Left lung (tissue), 10 donors: ENCODE measurements around the gene ADGRB3. TPM values are rescaled to one million over a fixed set of nuclear protein-coding genes. Genes with fewer than 3 reads are reported as not detected.

Experiments used
- ATAC-seq: fragments of 200-7000 bp; cut with Tn5 transposase; one replicate; pipeline ENCODE4 v1.9.1; 2020; ENCODE audit warnings: moderate library complexity
- DNase-seq, 4 donors: peaks; one replicate each; pipeline ENCODE4 v3.0.0-alpha.2; 2013 to 2020
- H3K27ac ChIP-seq, 2 donors: fragments of 200-600 bp; sonication (generic) in 1 of 2; one replicate each; pipeline versions ENCODE4 v1.5.0 to v1.8.0; 2020 to 2021
- H3K27me3 ChIP-seq, 2 donors: fragments of 200-600 bp; sonication (generic) in 1 of 2; one replicate each; pipeline versions ENCODE4 v1.5.0 to v1.8.0; 2020 to 2021
- H3K36me3 ChIP-seq, 2 donors: fragments of 200-600 bp; sonication (generic) in 1 of 2; one replicate each; pipeline versions ENCODE4 v1.5.0 to v1.8.0; 2020 to 2021
- H3K4me1 ChIP-seq, 2 donors: fragments of 200-600 bp; one replicate each; pipeline ENCODE4 v1.8.0; 2021
- H3K4me3 ChIP-seq, 2 donors: fragments of 200-600 bp; sonication (generic) in 1 of 2; one replicate each; pipeline versions ENCODE4 v1.5.0 to v1.8.0; 2020 to 2021; ENCODE audit warnings: mild to moderate bottlenecking in 1 of 2
- H3K9me3 ChIP-seq, 2 donors: fragments of 200-600 bp; sonication (generic) in 1 of 2; one replicate each; pipeline versions ENCODE4 v1.5.0 to v1.8.0; 2020 to 2021
- intact Hi-C, 2 donors: fragments of 100-400 bp; cut with DNase I; formaldehyde crosslinking; loops; one replicate each; pipeline versions ENCODE4 v1.11.2 to v1.14.2; 2022
- polyA plus RNA-seq, 6 donors: library from polyadenylated mRNA; unstranded; fragments of 120-200 nt; gene quantifications; one replicate each; pipeline ENCODE4 v1.2.1, GENCODE V29; 2013; ENCODE audit not compliant: insufficient read length in 6 of 6
- total RNA-seq, 2 donors: library from RNA; stranded (reverse); fragmentation: NEBNext Ultra II Directional; extraction: Animal tissue kit (Norgen Biotek cat#: 25700); gene quantifications; one replicate each; pipeline ENCODE4 v1.2.1, GENCODE V29; 2021
- TF ChIP-seq, protein P1 (sequence below), 2 donors: fragments of 200-600 bp; sonication (generic) in 1 of 2; IDR thresholded peaks; one replicate each; pipeline versions ENCODE4 v1.5.0 to v1.8.0; 2021; ENCODE audit warnings: antibody characterized with exemption in 2 of 2
- donor health status: DM: no; HTN: yes; CAD: no.
- donor health status: DM: no; HTN: no; CAD: no.

Gene ADGRB3
- total and polyA plus RNA-seq, 8 donors = 2.0 to 22.4 (median 13.7) TPM

- DNase-seq (peak in 1 of 4 donors; percentile 44), ATAC-seq (no peak)
- no peaks in the 10 kb centered on the region for H3K27me3 ChIP-seq
- intact Hi-C loops = no loop called here
- H3K4me1 ChIP-seq = no peaks in the 10 kb centered on the region
- H3K9me3 ChIP-seq = peaks cover 0 to 17% of the 10 kb centered on the region in 2 donors
- H3K4me3 ChIP-seq = no peak overlapping the region
- TF ChIP-seq, protein P1, sequence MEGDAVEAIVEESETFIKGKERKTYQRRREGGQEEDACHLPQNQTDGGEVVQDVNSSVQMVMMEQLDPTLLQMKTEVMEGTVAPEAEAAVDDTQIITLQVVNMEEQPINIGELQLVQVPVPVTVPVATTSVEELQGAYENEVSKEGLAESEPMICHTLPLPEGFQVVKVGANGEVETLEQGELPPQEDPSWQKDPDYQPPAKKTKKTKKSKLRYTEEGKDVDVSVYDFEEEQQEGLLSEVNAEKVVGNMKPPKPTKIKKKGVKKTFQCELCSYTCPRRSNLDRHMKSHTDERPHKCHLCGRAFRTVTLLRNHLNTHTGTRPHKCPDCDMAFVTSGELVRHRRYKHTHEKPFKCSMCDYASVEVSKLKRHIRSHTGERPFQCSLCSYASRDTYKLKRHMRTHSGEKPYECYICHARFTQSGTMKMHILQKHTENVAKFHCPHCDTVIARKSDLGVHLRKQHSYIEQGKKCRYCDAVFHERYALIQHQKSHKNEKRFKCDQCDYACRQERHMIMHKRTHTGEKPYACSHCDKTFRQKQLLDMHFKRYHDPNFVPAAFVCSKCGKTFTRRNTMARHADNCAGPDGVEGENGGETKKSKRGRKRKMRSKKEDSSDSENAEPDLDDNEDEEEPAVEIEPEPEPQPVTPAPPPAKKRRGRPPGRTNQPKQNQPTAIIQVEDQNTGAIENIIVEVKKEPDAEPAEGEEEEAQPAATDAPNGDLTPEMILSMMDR (IDR thresholded peaks at IDR 0.05) = no peak
- H3K36me3 ChIP-seq = no peaks in the 10 kb centered on the region
- H3K27ac ChIP-seq = no peak overlapping the region
Observed at GRCh38 chr6:68868646-68869045, 233.6 kb downstream of the ADGRB3 start.

DNA sequence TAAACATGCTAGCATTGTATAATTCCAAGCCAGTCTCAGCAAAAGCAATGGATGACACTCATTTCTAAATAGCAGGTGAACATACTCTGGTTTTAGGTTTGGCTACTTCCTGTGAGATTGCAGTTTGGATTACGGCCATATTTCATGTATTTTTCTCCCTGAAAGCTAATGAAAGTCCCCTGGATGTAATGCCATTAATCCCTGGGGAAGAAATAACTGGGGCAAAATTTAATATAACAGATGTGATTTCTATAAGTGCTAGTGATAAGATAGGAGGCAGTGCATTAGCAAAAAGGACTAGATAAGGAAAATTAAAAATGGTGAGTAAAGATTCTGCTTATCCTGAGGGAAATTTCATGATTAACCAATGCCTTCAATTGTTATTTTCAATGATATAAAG is 238.2 kb downstream of the ADGRB3 start:
- intact Hi-C loops = no loop called here
- H3K4me3 ChIP-seq = no peak overlapping the region
- H3K36me3 ChIP-seq = no peaks in the 10 kb centered on the region
- no peak overlapping the region for H3K27ac ChIP-seq
- H3K9me3 ChIP-seq = no peaks in the 10 kb centered on the region
- no peak for ATAC-seq
- no peaks in the 10 kb centered on the region for H3K27me3 ChIP-seq
- TF ChIP-seq, protein P1 (IDR thresholded peaks at IDR 0.05) = no peak
- no peaks in the 10 kb centered on the region for H3K4me1 ChIP-seq
- no peak for DNase-seq

DNA sequence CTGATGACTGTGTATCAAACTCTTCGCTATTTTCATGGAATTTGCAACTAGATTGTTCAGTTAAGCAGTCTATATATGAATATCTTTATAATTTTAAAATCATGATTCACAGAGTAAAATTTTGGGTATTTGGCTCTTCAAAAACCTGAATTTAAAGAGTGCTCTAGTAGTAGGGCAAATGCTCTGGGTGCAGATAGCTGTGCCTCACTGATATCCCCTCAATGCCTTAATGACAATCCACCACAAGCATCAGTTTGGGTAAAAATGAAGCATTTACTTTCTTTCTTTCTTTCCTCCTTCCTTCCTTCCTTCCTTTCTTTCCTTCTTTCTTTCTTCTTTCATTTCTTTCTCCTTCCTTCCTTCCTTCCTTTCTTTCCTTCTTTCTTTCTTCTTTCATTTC is 239.7 kb downstream of the ADGRB3 start:
- Histone ChIP-seq H3K4me3 (no peak overlapping the region), H3K9me3 (no peaks in the 10 kb centered on the region), H3K27me3 (no peaks in the 10 kb centered on the region), H3K36me3 (no peaks in the 10 kb centered on the region), H3K4me1 (no peaks in the 10 kb centered on the region), H3K27ac (no peak overlapping the region)
- TF ChIP-seq, protein P1 (IDR thresholded peaks at IDR 0.05) = no peak
- intact Hi-C loops = no loop called here
- DNase-seq (no peak), ATAC-seq (no peak)

DNA sequence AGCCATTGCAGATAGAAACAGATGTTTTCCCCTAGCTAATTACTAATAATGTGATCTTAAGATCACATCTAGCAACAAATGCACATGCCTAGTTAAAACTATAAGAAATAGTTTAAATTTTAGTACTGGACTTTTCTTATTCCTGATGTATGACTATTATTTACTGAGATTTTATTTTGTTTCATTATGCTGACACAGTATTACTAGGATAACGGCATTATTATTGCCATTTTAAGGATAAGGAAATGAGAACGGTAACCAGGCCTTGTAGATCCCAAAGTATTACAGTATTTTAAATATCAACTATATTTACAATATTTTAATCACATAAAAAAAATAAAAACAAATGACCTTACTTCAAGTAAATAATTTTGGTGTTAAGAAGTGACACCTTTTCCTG is 240.3 kb downstream of the ADGRB3 start:
- TF ChIP-seq, protein P1 (IDR thresholded peaks at IDR 0.05) = no peak
- H3K9me3 ChIP-seq = no peaks in the 10 kb centered on the region
- DNase-seq = no peak
- H3K4me1 ChIP-seq = no peaks in the 10 kb centered on the region
- no peak overlapping the region for H3K4me3 ChIP-seq
- no peak for ATAC-seq
- H3K27ac ChIP-seq = no peak overlapping the region
- no peaks in the 10 kb centered on the region for H3K36me3 ChIP-seq
- intact Hi-C loops = no loop called here
- H3K27me3 ChIP-seq = no peaks in the 10 kb centered on the region

DNA sequence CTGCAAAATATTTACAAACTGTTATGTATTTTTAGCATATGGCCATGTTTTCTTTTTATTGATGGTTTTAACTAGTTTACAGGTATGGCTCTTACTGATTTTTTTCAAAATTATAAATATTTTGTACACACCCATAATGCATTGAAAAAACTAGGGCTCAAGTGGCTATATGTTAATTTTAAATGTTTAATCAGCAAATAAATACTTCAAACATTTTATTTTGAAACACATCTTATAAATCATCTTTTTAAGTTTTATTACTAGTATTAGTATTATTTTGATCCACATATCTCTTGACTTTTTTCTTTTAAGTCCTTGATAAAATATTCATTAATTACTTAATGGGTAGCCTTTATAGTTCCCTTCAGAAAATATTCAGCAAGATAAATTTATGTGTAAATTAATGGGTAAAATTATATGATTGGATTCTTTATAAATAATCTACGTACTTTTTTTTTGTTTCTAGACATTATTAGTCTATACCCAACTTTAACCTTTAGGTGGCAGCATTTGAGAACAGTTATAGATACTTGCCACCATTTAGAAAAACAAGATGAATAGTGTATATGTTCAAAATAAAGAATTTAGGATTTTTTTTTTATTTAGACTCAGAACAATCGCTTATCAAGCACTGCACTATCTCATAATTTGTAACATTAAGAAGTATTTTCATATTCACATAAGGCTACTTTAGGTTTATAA is 241.9 kb downstream of the ADGRB3 start:
- H3K36me3 ChIP-seq = no peaks in the 10 kb centered on the region
- H3K27ac ChIP-seq = no peak overlapping the region
- peak in 1 of 4 donors; percentile 10 for DNase-seq
- no peaks in the 10 kb centered on the region for H3K9me3 ChIP-seq
- H3K27me3 ChIP-seq = no peaks in the 10 kb centered on the region
- ATAC-seq = peak; percentile 64
- intact Hi-C loops = no loop called here
- H3K4me1 ChIP-seq = no peaks in the 10 kb centered on the region
- TF ChIP-seq, protein P1 (IDR thresholded peaks at IDR 0.05) = peak; percentile 32 to 36
- no peak overlapping the region for H3K4me3 ChIP-seq
